NCI-H748 treated with DMSO at 0.1 percent for 48 hours (cell line): ENCODE data around the gene LY86.

ENCODE experiments used
- DNase-seq: peaks from one replicate; lab custom pipeline; 2025; lab: John Stamatoyannopoulos, UW

LY86 gene

DNA sequence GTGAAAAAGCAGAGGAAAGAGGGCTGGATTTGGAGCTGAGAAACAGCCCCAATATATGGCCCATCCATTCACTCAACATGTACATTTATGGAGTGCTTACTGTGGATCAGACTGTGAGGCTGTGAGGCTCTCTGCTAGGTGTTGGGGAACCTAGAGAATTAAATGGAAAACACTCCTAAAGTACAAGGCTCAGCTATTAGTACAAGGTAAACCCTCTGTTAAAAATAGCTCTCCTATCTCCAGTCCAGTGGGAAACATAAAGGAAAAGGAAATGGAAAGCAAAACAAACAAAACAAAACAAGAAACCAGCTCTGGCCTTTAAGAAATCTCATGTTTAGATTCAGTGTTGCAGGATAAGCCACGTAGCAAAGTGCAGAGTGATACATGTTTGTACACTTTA lies 35.0 kb downstream of the LY86 start:
- DNase-seq: no peak

GRCh38 chr6:6624269-6624990 lies 35.9 kb downstream of the LY86 start:
- no peak for DNase-seq

DNA sequence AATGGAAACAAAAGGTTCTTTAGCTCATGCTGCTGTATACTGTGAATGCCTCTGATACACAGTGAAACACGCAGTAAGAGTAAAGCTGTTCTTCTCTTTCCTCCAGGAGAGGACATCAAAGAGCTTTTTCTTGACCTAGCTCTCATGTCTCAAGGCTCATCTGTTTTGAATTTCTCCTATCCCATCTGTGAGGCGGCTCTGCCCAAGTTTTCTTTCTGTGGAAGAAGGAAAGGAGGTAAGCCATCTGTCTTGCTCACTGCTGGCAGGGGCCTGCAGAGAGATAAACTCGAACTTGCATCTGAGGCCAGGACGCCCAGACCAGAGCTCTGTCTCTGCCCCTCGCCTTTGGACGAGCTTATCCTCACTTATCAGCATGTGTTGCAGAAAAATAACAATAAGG lies 37.7 kb downstream of the LY86 start:
- no peak for DNase-seq

- no peak for DNase-seq
Measured at GRCh38 chr6:6629402-6629801, 40.9 kb downstream of the LY86 start.

- no peak for DNase-seq
Measured at GRCh38 chr6:6631053-6631452, 42.5 kb downstream of the LY86 start.

- DNase-seq: no peak
Measured at GRCh38 chr6:6631534-6632276, 43.2 kb downstream of the LY86 start.

GRCh38 chr6:6633898-6634734 lies 45.6 kb downstream of the LY86 start:
- DNase-seq: no peak

GRCh38 chr6:6634735-6635075 lies 46.2 kb downstream of the LY86 start:
- no peak for DNase-seq

- no peak for DNase-seq
Measured at GRCh38 chr6:6635291-6635690, 46.8 kb downstream of the LY86 start.

GRCh38 chr6:6635869-6636268 lies 47.3 kb downstream of the LY86 start:
- no peak for DNase-seq

- no peak for DNase-seq
Measured at GRCh38 chr6:6639572-6639971, 51.1 kb downstream of the LY86 start.

DNA sequence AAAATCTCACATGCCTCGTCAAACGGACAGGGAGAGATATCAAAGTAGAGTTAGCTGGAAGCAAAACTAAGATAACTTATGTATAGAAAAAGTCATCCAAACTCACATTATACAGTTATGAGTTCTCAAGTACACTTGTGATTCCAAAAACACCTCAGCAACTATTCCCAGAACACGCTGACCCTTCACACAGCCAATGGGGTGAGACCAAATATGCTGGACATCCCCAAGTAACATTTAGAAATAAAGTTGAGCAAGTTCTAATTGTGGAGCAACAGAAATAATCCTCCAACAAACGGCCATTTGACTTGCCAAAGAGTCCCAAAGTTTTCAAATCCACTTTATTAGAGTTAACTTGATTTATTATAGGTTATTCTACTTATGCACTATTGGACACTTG lies 52.4 kb downstream of the LY86 start:
- DNase-seq: no peak

DNA sequence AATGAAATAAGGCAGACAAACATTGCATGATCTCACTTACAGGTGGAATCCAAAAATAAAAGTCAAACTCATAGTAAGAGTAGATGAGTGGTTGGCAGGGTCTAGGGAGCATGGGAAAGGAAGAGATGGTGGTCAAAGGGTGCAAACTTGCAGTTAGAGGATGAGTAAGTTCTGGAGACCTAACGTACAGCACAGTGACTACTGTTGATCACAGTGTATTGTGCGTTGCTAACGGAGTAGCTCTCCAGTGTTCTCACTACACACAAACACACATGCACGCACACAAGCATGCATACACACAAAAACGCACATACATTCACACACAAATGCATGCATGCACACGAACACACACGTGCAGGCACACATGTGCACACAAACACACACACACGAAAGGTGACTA lies 54.9 kb downstream of the LY86 start:
- DNase-seq: no peak

DNA sequence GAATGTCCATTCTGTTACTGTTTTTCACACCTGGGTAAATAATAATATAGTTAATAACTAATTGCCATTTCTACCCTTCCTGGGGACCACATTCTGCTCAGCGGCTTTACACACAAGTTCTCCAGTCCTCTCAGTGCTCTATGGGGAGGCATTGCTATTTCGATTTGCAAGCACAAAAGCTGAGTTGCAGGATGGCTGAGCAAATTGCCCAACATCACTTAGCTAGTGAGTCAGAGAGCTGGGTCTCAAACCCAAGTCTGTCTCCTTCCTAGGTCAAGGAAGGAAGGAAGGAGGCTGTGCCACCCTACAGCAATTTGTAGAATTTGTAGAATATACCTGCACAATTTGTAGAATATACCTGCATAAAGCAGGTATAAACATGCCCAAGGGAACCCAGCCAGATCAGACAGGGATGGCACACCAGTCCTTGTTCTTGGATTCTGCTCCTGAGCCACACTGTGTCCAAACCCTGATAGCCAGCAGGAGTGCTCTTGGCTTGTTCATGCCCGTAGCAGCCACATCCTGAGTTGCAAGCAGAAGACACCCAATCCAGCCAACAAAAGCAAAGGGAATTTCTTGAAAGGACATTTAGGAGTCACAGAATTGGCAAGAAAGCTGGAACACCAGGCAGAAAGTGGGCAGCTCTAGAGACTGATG lies 56.9 kb downstream of the LY86 start:
- DNase-seq: no peak

DNA sequence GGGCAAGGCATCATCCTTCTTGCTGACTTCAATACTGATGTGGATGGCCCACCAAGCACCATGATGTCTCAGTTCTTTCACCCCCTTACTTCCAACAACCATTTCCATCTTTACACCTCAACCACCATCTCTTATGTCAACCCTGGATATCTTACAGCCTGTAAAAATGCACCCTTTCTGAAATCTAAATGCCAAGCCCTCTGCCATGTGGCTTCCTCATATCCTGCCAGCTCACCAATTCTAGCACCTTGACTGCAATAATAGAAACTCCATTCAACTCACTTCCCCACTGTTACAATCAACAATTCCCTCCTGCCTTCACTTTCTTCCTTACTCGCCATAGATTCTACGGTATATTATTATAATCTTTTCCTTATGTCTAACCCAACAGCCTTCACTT lies 57.9 kb downstream of the LY86 start:
- no peak for DNase-seq

DNA sequence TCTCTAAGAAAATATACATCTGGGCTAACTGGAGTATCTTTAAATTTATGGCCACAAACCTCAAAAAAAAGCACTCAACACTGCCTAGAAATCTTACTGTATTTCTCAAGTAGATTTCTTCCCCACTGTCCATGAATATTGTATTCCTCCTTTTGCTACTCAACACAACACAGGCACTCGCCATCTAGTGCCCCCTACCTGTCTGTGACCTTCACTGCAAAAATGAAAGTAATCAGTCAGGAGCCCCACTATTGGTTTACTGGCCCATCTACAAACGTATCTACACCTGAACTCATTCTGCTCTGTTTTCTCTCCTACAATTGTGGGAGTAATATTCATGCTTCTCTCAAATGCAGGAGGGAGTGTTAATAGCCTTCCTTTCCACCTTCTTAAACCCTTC lies 58.3 kb downstream of the LY86 start:
- no peak for DNase-seq

GRCh38 chr6:6648692-6649343 lies 60.3 kb downstream of the LY86 start:
- no peak for DNase-seq

GRCh38 chr6:6649824-6650349 lies 61.4 kb downstream of the LY86 start:
- DNase-seq: no peak

GRCh38 chr6:6650839-6651238 lies 62.3 kb downstream of the LY86 start:
- DNase-seq: no peak

GRCh38 chr6:6651335-6651734 lies 62.8 kb downstream of the LY86 start:
- DNase-seq: no peak

DNA sequence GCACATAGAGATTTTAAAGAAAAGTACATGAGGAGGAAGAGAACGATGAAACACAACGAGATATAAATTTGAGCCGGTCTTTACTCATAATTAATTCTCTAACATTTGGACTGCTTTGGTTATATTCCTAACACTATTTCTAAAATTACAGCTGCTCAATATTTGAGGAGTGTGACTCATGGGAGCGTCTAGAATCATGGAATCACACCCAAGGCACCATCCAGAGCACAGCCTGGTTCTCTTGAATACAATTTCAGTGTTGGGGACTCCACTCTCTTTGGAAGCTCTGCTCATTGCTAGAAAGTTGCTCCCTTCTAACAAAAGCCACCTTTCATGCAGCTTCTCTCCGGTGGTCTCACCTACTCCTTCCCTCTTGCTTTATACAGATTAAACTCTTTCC lies 64.4 kb downstream of the LY86 start:
- DNase-seq: no peak
